ENCODE results near the gene NOL3. TPM values are rescaled to one million over a fixed set of nuclear protein-coding genes. Genes with fewer than 3 reads are reported as not detected.

The NOL3 gene
- total and polyA plus RNA-seq, 2 of the 13 experiments (the other 11 are each of a cell fraction or from before 2014, with no cell fraction given) = 5.7 to 20.5 TPM

- TF ChIP-seq CBX1 (IDR thresholded peaks at IDR 0.05; ENCODE audit: low read depth) (peak; percentile 89), ATF1 (CRISPR knock-in tag; IDR thresholded peaks at IDR 0.05) (no peak), ATF6 (CRISPR knock-in tag; conservative IDR thresholded peaks at IDR 0.05) (peak; percentile 96; the same call in 1 of the 2 replicates), AFF4 (CRISPR knock-in tag; IDR thresholded peaks at IDR 0.05) (no peak), DZIP1 (CRISPR knock-in tag; IDR thresholded peaks at IDR 0.05) (no peak; the same call in 1 of the 2 replicates), ZNF576 (CRISPR knock-in tag; IDR thresholded peaks at IDR 0.05) (peak; percentile 93), SMC3 (IDR thresholded peaks at IDR 0.05; ENCODE audit: low read length) (peak; percentile 80; the same call in 1 of the 2 replicates), FOXO1 (CRISPR knock-in tag; IDR thresholded peaks at IDR 0.05) (peak; percentile 85), NCOR1 (IDR thresholded peaks at IDR 0.05; ENCODE audit: borderline replicate concordance, low read length) (no peak), KDM2A (CRISPR knock-in tag; IDR thresholded peaks at IDR 0.05; ENCODE audit: borderline replicate concordance, low read depth) (peak; percentile 98), RBM22 (optimal IDR thresholded peaks at IDR 0.05; ENCODE audit: low read length) (no peak), PPARG (CRISPR knock-in tag; conservative IDR thresholded peaks at IDR 0.05) (peak; percentile 88), AGO1 (IDR thresholded peaks at IDR 0.05; ENCODE audit: low read depth, low read length, poor library complexity, severe bottlenecking) (no peak), RELA (CRISPR knock-in tag; IDR thresholded peaks at IDR 0.05) (0 out of 2 replicates have a peak, but pooled peaks have one; percentile 87), ZFP1 (CRISPR knock-in tag; IDR thresholded peaks at IDR 0.05) (peak; percentile 51; the same call in 1 of the 2 replicates), ZUFSP (CRISPR knock-in tag; IDR thresholded peaks at IDR 0.05; ENCODE audit: borderline replicate concordance) (no peak), ZNF512 (CRISPR knock-in tag; IDR thresholded peaks at IDR 0.05) (no peak)
These were observed 14.8 kb downstream of the NOL3 start (continued) for GRCh38 chr16:67184995-67185650.
